AG08395 (cell line): ENCODE measurements around the gene SLC27A5.
"Not testable (repeated sequence)": the region's sequence is repeated elsewhere in the genome, so short reads cannot be mapped to it uniquely, and the experiment has no call there.

ENCODE experiments used
- DNase-seq: peaks from one replicate; pipeline ENCODE4 v3.0.0; 2012; ENCODE audit warnings: mixed read lengths, low spot score

SLC27A5 gene

DNA sequence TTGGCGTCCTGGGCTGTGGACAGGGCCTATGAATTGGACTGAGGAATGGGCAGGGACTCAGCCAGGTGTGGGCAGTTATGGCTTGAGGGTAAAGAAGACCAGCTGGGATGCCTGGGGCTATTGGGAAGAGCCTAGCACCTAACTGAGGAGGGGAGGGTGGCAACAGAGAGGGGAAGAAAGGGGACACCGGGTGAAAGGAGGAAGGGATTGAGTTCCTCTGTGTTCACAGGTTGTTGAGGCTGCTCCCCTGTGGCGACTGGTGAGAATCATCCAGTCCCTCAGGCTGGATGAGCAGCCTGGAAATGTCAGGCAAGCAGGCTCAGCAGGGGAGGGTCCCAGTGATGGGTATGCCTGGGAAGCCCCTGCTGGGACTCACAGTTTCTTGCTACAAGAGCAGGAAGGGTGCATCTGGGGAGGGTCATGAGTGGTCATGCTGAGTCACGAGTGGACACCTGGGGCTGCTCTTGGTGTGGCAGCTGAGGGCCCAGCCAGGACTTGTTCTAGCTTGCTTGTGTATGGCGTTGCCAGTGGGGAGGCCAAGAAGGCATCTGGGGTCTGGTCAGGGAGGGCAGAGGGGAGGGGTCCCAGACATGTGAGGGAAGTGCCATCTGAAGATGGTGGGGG lies 43.5 kb downstream of the SLC27A5 start:
- DNase-seq = no peak

DNA sequence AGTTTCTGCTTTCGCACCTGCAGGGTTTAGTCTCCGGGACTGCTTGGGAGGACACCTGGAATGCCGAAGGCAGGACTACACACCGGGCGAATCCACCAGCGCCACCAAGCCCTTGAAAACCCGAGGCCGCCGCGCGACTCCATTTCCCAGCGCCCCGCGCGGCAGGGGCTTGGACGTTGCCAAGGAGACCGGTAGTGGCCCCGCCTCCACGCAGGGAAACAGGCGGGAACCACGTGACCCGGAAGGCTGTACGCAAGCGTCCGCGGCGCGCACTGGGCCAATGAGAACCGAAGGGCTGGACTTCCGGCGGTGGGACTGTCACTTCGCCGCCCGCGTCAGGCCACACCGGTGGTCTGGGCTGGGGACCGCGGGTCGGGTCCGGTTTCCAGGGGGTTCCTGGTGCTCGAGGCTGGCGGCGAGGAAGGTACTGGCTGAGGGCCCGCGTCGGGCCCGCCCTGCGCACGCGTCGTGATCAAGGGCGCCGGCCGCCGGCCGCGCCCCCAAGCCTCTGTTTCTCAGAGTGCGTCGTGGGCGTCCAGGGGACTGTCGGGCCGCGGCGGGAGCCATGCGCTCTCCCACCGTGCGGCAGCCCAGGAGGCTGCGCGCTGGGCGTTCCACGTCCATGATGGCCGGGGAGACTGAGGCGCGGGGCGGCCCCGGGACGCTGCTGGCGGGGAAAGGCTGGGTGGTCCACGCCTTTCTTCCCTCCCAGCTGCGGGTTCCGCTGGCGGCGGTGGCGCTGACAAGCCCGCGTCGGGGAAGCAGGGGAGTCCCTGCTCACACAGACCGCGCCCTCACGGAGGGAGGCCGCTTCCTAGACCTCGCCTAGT lies 44.8 kb downstream of the SLC27A5 start, which contains the start of gene ZNF324:
Gene ZNF324 (plus strand): TSS at position 321 of the 830 bp plus-strand sequence. CDS start 2,106 bp downstream, outside the sequence.
- DNase-seq = peak; percentile 99

DNA sequence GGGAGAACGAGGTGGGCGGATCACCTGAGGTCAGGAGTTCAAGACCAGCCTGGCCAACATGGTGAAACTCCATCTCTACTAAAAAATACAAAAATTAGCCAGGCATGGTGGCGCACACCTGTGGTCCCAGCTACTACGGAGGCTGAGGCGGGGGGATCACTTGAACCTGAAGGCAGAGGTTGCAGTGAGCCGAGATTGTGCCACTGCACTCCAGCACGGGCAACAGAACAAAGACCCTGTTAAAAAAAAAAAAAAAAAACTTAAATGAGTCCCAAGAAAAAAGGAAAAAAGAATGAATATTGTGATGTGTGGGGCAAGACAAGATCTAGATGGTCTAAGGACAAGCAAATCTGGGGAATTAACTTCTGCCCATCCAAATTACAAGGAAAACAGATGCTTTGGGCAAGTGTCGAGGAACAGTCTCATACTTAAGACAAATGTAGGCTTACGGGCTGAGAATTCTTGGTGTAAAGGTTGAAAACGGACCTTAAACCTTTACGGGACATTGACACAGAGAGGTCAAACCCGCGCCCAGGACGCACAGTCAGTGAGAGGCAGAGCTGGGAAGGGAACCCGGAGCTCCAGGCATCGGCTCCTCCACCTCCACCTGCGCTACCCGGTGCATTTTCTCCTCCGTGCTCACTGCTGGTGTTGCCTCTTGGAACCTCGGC lies 45.6 kb downstream of the SLC27A5 start:
- no peak for DNase-seq

DNA sequence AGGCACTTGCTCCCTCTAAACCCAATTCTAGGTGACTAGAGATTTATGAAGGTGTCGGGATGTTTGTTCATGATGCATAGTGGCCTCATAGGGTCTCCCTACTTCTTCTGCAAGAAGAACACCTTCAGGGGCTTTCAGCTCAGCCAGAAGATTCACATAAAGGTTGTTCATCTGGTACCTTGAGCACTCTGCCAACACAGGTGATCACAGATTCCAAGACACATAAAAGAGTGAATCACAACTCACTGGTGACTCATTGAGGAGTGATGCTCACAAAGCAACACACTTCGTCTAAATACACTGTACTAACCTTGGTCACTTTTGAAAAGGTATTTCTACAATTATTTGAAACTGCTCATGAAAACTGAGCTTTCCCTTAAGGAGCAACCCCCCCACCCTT lies 51.8 kb downstream of the SLC27A5 start:
- DNase-seq = no peak

DNA sequence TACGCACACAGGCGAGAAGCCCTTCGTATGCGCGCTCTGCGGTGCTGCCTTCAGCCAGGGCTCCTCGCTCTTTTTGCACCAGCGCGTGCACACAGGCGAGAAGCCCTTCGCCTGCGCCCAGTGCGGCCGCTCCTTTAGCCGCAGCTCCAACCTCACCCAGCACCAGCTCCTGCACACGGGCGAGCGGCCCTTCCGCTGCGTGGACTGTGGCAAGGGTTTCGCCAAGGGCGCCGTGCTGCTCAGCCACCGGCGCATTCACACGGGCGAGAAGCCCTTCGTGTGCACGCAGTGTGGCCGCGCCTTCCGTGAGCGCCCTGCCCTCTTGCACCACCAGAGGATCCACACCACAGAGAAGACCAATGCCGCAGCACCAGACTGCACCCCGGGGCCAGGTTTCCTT lies 55.7 kb downstream of the SLC27A5 start:
- DNase-seq = no peak

DNA sequence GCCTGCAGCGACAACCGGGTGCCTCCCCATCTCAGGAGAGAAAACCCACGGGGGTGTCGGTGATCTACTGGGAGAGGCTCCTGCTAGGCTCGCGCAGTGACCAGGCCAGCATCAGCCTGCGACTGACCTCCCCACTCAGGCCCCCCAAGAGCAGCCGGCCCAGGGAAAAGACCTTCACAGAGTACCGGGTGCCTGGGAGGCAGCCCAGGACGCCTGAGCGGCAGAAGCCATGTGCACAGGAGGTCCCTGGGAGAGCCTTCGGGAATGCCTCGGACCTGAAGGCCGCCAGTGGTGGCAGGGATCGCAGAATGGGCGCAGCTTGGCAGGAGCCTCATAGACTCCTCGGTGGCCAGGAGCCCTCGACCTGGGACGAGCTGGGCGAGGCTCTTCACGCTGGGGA lies 56.5 kb downstream of the SLC27A5 start:
- no peak for DNase-seq

DNA sequence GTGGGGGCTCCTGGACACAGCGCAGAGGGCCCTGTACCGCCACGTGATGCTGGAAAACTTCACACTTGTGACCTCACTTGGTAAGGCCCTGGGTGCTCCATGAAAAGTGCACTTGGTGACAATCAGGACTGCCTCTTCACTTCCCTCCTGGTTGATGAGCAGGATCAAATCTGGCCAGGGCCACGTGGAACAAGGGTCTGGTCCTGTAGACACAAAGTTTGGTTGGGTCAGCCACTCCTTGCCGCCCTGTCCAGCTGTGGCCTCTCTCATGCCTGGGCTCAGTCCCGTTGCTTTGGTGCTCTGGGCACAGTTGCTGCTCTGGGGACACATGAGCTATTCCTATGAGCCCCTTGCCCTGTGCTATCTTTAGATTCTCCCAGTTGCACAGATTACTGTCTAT lies 58.0 kb downstream of the SLC27A5 start:
- no peak for DNase-seq

DNA sequence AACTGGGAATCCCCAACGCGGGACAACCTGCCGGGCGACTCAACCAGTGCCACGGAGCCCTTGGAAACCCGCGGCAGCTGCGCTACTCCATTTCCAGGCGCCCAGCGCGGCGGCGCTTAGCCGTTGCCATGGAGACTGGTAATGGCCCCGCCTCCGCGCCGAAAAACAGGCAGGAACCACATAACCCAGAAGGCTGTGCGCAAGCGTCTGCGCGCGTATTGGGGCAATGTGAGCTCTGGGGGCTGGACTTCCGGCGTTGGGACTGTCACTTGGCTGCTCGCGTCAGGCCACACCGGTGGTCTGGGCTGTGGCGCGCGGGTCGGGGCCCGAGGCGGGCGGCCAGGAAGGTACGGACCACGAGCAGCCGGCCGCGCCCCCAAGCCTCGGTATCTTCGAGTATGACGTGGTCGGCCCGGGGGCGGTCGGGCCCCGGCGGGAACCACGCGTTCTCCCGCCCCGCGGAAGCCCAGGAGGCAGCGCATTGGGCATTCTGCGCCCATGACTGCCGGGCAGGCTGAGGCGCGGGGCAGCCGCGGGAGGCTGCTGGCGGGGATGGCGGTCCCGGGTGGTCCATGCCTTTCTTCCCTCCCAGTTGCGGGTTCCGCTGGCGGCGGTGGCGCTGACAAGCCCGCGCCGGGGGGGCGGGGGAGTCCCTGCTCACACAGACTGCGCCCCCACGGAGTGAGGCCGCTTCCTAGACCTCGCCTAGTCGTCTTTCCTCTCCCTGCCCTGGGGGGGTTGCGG lies 60.3 kb downstream of the SLC27A5 start, which contains the start of gene ZNF324B:
Gene ZNF324B (plus strand): TSS at position 265 of the 744 bp plus-strand sequence. CDS start 2,080 bp downstream, outside the sequence.
- DNase-seq = peak; percentile 98

DNA sequence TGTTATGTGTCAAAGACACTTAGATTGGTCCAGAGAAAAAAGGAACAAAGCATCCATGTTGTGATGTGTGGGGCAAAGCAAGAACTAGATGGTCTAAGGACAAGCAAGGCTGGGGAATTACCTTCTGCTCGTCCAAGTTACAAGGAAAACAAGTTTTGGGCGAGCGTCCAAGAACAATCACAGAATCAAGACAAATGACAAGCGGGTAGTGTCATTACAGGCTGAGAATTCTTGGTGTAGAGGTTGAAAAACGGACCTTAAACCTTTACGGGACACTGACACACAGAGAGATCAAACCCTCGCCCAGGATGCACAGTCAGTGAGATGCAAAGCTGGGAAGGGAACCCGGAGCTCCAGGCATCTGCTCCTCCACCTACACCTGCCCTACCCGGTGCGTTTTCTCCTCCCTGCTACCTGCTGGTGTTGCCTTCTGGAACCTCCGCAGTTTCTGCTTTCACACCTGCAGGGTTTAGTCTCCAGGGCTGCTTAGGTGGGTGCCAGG lies 60.9 kb downstream of the SLC27A5 start:
- DNase-seq = no peak

DNA sequence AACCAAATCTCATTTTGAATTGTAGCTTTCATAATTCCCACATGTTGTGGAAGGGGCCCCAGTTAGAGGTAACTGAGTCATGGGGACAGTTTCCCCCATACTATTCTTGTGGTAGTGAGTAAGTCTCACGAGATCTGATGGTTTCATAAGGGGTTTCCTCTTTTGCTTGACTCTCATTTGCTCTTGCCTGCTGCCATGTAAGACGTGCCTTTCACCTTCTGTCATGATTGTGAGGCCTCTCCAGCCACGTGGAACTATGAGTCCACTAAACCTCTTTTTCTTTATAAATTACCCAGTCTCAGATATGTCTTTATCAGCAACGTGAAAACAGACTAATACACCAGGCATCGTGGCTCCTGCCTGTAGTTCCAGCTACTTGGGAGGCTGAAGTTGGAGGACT lies 61.8 kb downstream of the SLC27A5 start:
- not testable (repeated sequence) for DNase-seq

DNA sequence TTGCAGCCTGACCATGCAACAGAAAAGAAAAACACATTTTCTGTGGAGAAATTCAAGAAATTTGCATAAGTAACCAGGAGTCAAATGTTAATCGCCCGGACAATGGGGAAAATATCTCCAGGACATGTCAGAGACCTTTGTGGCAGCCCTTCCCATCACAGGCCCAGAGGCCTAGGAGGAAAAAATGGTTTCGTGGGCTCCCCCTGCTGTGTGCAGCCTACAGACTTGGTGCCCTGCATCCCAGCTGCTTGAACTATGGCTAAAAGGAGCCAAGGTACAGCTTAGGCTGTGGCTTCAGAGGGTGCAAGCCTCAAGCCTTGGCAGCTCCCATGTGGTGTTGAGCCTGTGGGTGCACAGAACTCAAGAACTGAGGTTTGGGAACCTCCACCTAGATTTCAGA lies 62.9 kb downstream of the SLC27A5 start:
- DNase-seq = not testable (repeated sequence)
